HTR-8/SVneo (cell line): ENCODE data around the gene RASGRF1.
"Not testable (repeated sequence)": the region's sequence is repeated elsewhere in the genome, so short reads cannot be mapped to it uniquely, and the experiment has no call there.

ENCODE experiments used
- DNase-seq: peaks from one replicate; pipeline ENCODE4 v3.0.0; 2011; ENCODE audit warnings: low spot score, mixed read lengths; ENCODE audit not compliant: insufficient read length
- FAIRE-seq: peaks from 2 replicates; lab custom pipeline; 2011; peaks lifted over from hg19 to GRCh38; lab: Jason Lieb, UNC

RASGRF1 gene

DNA sequence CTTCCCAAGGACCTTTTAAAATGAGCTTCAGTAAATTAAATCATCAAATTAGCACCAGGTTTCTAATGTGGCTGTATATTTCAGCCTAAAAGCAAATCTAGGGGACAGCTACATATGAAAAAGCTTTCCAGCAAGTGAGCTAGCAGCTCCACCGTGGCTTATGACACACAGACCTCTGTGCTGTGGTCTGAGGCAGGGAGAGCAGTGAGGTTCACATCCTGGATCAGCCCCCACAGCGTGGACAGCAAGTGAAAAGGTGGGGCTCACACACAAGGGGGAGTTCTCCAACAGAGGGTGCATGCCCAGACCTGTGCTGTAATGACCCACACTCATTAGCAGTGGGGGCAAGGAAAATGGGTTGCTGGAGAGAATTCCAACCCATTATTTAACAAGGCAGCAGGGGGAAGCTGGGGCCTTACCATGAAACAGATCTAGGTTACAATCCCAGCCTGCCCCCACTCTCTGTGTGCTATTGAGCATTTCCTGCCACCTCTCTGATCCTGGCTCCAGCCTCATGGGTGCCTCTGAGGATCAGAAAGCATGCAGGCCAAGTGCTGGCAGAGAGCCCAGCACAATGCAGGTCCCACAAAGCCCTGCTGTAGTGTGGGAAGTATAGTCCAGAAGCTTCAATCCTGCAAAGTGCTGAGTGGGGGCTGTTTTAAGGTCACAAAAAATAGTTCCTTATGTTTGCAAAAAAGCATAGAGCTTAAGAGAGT lies 48.2 kb downstream of the RASGRF1 start:
- no peak for FAIRE-seq
- DNase-seq = no peak

DNA sequence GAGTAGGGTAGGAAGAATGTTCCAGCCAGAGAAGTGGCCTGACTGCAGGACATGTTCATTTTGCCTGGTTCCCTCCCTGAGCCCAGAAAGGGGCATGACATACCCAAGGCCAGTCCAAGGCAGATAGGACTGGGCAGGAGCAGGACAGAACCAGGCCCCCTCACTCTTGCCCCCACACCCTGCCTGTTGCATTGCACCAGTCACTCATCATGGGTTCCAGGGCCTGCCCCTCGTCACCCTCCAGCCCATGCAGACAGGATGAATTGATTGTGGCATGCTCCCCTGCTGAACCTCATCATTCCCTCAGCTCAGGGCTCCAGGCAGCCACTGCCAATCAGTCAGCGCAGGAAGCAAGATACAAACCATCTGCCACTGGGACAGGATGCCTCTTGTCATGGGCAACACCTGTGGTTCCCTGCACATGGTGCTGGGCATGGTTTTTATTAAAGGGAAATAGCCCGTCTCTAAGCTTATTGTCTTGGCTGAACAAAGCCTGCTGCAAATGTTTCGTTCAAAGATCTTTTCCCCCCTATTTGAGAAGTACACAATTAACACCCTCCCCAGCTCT lies 48.9 kb downstream of the RASGRF1 start:
- DNase-seq (no peak), FAIRE-seq (peak; percentile 31)

DNA sequence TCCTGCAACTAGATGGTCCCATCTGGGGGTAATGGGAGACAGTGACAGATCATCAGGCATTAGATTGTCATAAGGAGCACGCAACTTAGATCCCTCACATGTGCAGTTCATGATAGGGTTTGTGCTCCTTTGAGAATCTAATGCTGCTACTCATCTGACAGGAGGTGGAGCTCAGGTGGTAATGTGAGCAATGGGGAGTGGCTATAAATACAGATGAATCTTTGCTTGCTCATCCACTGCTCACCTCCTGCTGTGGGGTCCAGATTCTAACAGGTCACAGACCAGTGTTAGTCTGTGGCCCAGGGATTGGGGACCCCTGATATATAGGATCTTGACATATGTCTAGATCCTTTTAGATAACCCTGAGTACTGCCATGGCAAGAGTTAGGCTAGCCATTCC lies 52.7 kb downstream of the RASGRF1 start:
- DNase-seq (no peak), FAIRE-seq (no peak)

DNA sequence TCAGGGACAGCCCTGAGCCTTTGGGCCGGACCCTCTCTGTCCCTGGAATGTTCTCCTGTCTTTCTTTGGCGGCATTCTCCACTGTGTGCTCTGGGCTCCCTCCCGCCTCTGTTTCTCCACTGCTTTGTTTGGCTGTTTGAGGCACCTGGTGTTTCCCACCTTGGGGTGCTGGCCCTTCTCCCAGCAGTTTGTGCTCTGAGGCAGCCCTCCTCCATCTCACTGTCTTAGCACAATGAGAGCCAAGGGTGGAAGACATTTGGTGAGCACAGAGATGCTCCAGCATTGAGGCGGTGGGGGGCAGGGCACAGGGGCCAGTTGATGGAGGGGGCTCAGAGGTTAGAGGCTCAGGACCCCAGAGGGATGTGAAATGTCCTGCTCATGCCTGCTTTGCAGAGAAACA lies 54.3 kb downstream of the RASGRF1 start:
- no peak for FAIRE-seq
- no peak for DNase-seq

DNA sequence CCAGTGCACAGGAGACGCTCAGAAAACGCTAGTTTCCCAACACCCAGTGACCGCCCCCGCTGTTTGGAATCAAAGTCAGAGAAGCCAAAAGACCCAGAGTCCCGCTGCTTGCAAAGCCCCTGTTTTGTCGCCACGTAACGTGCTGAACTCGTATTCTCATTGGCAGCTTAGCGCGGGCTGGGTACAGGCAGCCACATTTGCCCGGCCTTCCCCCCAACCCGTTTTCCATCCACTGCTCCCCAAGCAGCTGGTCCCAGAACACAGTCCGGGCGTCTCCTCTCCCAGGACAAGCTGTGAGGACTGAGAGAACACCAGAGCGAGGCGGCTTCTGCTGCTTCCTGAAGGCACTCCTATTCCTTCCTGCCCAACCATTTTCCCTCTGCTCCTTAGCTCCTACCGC lies 54.8 kb downstream of the RASGRF1 start:
- DNase-seq = no peak
- FAIRE-seq = no peak

DNA sequence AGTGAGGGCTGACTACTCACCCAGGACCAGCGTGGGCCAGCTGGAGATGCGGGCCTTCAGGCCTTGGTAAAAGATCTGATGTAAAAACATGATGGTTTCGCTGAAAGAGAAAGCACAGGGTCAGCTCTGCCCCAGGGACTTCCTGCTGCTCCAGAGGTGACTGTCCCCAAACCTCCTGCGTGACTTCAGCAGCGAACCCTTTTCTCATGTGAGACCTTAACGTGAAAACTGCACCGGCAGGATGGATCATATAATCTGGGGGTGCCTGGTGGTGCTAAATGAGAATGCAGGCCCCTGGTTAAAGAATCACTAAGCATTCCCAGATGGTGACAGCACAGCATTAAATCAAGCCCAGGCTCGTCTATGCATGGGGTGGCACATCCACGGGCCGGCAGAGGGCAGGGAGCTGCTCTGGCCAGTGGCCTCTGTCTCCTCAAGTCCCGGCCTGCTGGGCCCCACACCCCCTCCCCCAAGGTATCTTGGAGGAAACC lies 55.4 kb downstream of the RASGRF1 start:
- no peak for FAIRE-seq

DNA sequence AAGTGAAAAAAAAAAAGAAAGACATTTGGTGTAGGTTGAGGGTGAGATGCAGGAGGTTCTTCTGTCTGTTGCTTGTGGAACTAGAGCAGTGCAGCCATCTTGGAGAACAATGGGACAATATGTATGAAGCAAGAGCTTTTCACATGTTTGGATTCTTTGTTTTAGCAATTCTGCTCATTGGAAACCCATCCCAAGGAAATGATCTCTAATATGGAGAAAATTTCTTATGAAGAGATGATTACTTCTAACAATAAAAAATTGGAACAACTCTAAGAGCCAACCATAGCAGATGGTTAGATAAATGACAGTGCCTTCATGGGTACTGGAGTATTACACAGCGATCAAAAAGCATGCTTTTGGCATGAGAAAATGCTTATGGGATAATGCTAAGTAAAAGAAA lies 56.3 kb downstream of the RASGRF1 start:
- DNase-seq (no peak), FAIRE-seq (no peak)

More for the DNA sequence above, 55.4 kb downstream of the RASGRF1 start:
- DNase-seq = peak; percentile 61

DNA sequence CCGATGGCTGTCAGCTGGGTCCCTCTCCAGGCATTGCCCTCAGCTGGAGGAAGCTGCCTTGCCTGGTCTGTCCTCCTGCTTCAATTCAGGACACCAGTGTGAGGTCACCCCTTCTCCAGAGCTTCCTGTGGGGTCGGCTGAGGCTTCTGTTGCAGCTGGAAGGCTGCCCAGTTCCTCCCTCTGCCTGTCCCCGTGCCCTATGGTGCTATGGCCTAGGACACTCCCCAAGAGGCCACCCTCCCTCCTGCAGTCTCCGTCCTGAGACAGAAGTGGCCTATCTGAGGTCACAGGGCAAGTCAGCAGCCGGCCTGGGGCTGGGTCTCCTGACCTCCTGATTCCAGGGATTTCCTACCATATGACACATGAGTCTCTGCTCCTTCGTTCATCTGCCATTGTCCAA lies 57.9 kb downstream of the RASGRF1 start:
- FAIRE-seq (no peak), DNase-seq (no peak)

DNA sequence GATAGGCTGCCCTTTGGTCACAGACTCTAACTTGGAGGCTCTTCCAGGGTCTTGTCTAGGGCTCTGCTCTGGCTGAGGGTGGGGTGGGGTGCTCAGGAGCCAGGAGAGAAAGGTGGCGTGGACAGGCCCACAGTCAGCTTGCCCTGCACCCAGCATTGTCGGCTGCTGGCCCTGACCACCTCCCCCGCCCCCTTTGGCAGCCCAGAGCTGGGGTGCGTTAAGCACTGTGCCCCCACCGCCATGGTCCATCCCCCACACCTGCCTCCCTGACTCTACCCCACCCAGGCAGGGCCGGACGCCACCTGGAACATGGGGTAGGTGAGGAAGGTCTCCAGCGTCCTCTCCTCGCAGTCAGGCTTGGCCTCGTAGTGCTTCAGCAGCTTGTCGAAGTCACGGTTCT lies 58.8 kb downstream of the RASGRF1 start:
- DNase-seq (no peak), FAIRE-seq (no peak)

DNA sequence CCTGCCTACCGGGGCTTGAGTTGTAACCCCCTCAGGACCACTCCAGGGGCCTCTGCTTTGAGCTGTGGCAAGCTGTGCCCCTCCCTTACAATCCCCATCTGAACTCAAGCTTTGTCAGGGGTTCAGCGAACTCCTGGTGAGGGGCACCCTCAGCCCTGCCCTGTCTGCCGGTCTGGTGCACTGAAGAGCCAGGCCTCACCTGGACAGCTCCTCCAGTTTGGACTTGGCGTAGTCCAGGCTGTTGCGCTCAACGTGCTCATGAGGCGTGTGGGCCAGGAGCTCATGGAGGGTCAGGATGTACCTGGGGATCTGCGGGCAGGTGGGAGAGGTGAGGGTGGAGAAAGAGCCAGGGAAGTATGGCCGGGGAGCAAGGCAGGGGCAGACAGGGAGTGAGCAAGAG lies 59.4 kb downstream of the RASGRF1 start:
- FAIRE-seq (no peak), DNase-seq (no peak)

DNA sequence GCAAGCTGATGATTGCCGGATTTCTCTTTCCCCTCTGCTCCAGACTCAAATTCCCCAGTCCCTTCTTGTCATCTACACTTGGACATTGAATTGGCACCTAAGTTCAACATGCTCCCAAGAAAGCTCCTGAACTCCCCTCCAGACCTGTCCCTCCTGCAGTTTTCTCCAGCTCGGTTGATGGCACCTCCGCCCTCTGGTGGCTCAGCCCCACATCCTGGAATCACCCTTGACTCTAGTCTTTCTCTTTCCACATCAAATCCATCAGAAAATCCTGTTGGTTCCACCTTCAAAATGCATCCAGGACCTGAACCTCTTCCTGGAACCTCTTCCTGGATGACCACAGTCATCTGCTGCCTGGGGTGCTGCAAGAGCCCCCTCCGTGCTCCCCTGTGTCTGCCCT lies 60.1 kb downstream of the RASGRF1 start:
- DNase-seq (no peak), FAIRE-seq (no peak)

DNA sequence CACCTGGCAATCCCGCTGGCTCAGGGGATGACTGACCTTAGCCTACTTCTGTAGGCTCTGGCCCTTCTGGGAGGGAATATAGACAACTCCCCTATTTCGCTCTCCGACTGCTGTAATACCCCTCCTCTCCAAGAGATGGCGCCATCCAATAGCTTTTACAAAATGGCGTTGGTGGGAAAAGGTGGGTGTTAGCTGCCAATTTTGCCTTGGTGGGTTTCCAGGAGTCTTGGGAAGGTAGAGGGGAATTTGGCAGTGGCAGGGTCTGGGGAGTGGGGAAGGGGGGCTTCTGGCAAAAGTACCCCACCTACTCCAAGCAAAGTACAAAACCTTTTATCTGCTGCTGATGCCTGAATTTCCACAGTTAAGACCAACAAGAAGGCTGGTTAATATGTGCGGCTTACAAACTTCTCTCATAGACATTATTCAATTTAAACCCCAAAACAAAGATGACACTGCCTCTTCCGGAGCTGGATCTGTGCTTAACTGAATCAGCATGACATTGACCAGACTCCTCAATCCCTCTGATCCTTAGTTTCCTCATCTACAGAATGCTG lies 62.1 kb downstream of the RASGRF1 start:
- no peak for FAIRE-seq
- DNase-seq = peak; percentile 56

DNA sequence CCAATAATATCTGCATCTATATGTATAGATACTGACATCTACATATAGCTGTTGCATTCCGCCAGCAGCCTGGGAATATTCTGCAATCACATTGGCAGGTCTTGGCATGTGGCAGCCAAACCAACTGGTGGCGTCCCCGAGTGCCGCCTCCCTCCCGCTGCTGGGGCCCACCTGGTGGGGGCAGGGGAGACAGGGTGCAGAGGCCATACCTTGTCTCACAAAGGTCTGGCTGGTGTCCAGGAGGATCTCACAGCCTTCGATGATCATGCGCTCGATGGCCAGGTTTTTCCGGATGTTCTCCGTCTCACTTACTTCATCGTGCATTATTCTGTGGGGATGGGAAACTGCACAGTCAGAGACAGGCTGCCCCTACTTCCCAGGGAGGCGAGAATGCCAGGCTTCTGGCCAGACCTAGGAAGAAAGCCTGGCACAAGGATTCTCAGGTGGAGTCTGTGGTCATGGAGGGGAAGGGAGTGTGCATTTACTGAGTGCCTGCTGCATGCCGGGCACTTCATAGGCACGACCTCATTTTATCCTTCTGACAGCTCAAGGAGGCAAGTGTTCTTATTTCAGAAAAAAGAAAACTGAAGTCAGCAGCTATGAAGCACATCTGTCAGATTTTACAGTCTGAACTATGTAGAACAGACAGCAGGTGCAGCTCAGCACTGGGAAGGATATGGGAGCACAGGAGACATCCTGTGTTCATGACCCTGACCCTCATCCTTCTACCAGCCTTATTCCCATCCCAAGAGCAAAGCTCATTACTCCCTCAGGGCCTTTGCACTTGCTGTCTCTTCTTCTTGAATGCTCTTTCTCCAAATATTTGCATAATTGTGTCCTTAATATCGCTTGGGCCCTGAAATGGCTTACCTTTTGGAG lies 62.8 kb downstream of the RASGRF1 start:
- DNase-seq = no peak
- no peak for FAIRE-seq

DNA sequence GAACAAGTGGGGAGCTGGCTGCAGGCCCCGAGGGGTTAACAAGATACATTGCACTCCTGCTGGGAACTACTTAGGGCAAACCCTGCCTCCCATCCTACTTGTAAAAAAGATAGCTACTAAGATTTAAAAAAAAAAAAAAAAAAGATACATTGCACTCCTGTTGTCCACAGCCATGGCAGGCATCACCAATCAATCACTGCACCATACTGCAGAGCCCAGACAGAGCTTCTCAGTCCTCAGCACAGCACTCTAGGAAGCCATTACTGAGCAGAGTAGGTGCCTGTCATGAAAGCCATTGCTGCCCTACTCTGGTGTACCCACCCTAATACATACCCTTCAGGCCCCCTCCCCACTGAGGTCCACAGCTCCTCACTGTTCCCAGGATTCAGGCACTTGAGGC lies 64.8 kb downstream of the RASGRF1 start:
- DNase-seq (no peak), FAIRE-seq (no peak)

DNA sequence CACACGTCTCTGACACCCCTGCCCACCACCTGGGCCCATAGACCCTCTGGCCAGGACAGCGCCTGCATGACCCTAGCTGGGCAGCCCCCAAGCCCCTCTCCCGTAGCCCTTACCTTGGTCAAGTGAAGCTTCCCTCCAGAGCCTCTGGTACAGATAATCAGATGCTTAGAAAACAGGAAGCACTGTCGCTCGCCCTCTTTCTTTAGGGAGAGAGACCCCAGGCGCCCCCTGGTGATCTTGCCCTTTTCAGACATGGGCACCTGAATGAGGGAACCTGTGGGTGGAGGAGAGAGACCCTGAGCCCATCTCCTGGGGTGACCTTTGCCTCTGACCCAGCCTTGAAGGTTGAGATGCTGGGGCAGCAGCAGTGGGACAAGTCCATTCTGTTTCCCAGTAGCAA lies 65.4 kb downstream of the RASGRF1 start:
- DNase-seq = no peak

DNA sequence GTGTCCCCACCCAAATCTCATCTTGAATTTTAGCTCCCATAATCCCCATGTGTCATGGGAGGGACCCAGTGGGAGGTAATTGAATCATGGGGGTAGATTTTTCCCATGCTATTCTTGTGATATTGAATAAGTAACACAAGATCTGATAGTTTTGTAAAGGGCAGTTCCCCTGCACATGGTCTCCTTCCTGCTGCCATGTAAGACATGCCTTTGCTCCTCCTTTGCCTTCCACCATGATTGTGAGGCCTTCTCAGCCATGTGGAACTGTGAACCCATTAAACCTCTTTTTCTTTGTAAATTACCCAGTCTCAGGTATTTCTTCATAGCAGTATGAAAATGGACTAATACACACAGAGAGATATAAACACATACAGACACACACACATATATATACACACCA lies 66.1 kb downstream of the RASGRF1 start:
- FAIRE-seq, DNase-seq: not testable (repeated sequence)

More for the DNA sequence above, 65.4 kb downstream of the RASGRF1 start:
- no peak for FAIRE-seq

DNA sequence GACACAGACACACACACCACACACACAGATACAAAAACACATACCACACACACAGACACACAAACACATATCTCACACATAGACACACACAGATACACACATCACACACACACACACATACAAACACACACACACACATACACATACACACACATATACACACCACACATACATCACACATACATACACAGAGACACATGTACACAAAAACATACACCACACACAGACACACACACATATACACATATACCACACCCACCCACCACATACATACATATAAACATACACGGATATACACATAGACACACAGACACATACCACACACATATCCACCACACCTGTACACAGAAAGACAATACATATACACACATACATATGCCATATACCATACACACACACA lies 66.7 kb downstream of the RASGRF1 start:
- DNase-seq = no peak
- FAIRE-seq = peak; percentile 94

DNA sequence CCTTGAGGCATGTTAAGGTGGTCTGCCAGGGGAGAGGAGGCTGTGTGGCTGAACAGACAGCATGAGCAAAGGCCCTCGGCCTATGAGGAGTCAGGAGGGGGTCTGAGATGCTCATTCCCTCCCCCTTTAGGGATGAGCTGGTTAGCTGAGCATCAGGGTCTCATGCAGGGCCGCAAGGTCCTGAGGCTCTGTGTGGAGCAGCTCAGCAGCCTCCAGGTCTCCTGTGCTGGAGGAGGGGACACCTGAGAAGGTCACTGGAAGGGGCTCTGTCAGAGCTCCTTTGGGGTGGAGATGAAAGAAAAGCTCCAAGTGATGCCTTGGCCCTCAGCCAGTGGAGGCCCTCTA lies 67.1 kb downstream of the RASGRF1 start:
- no peak for DNase-seq
- no peak for FAIRE-seq

DNA sequence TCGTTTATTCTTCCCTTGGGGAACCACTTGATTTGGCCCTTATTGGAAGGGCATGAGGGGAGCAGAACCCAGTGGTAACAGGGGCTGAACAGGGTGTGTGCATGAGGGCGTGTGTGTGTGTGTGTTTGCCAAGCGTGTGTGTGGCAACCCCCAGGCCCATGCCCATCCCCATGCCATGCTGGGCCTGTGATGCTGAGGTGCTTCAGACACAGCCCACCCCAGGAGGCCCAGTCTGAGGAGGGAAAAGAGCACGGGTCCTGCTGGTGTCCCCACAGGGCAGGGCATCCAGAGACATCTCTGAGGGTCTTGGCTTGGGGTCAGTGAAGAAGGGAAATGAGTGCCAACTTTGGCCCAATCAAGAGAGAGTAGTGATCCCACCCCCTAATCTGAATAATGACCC lies 71.6 kb downstream of the RASGRF1 start:
- DNase-seq (no peak), FAIRE-seq (no peak)

DNA sequence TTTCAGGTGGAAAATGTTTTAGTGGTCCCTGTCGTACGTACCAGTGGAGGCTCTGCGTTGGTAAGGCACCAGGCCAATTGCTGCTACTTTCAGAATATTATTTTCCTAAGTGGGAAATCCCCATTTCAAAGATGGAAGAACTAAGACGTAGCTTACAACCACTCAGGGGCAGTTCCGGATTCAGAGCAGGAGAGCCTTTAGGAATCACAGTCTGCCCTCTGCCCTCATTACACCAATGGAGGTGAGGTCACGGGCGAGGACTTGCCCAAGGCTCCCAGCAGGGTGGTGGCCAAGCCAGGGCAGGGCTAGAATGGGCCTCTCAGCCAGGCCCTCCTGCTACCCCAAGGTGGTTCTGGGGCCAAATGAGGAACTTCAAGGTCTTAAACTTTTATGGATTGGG lies 72.6 kb downstream of the RASGRF1 start:
- no peak for DNase-seq

More for the DNA sequence above, 72.6 kb downstream of the RASGRF1 start:
- FAIRE-seq = no peak
